ENCODE data around the gene IGFBP4. TPM values are rescaled to one million over a fixed set of nuclear protein-coding genes. Genes with fewer than 3 reads are reported as not detected.

IGFBP4 gene
- total RNA-seq, 1 donor from 2014 or later: 108 TPM

GRCh38 chr17:40472733-40473452, 29.6 kb downstream of the IGFBP4 start:
- no peak for DNase-seq (ENCODE audit: low spot score in 2 of 2, unreplicated experiment in 2 of 2)
- Mint-ChIP-seq H3K4me1 (peaks cover 23% of the 10 kb centered on the region), H3K4me3 (no peak overlapping the region), H3K27ac (no peak overlapping the region), H3K36me3 (no peaks in the 10 kb centered on the region), H3K9me3 (peaks cover 8% of the 10 kb centered on the region), H3K27me3 (ENCODE audit: low read depth) (no peaks in the 10 kb centered on the region)
- TF ChIP-seq CTCF (IDR thresholded peaks at IDR 0.05; ENCODE audit: unreplicated experiment): no peak

- no peak for DNase-seq (ENCODE audit: low spot score in 2 of 2, unreplicated experiment in 2 of 2)
- Mint-ChIP-seq H3K27me3 (ENCODE audit: low read depth) (no peaks in the 10 kb centered on the region), H3K4me1 (peaks cover 23% of the 10 kb centered on the region), H3K4me3 (no peak overlapping the region), H3K36me3 (no peaks in the 10 kb centered on the region), H3K27ac (no peak overlapping the region), H3K9me3 (peaks cover 8% of the 10 kb centered on the region)
- no peak for TF ChIP-seq CTCF (IDR thresholded peaks at IDR 0.05; ENCODE audit: unreplicated experiment)
Measured at GRCh38 chr17:40473573-40474365, 30.5 kb downstream of the IGFBP4 start.

GRCh38 chr17:40474419-40475002, 31.3 kb downstream of the IGFBP4 start:
- DNase-seq (ENCODE audit: low spot score in 2 of 2, unreplicated experiment in 2 of 2): no peak
- Mint-ChIP-seq H3K36me3 (no peaks in the 10 kb centered on the region), H3K9me3 (peaks cover 8% of the 10 kb centered on the region), H3K4me1 (peaks cover 23% of the 10 kb centered on the region), H3K4me3 (no peak overlapping the region), H3K27ac (no peak overlapping the region), H3K27me3 (ENCODE audit: low read depth) (no peaks in the 10 kb centered on the region)
- TF ChIP-seq CTCF (IDR thresholded peaks at IDR 0.05; ENCODE audit: unreplicated experiment): no peak

- no peak for DNase-seq (ENCODE audit: low spot score in 2 of 2, unreplicated experiment in 2 of 2)
- peaks cover 23% of the 10 kb centered on the region for H3K4me1 Mint-ChIP-seq
- H3K27ac Mint-ChIP-seq: peak overlapping the region; percentile 64
- H3K4me3 Mint-ChIP-seq: no peak overlapping the region
- TF ChIP-seq CTCF (IDR thresholded peaks at IDR 0.05; ENCODE audit: unreplicated experiment): no peak
- peaks cover 8% of the 10 kb centered on the region for H3K9me3 Mint-ChIP-seq
- no peaks in the 10 kb centered on the region for H3K27me3 Mint-ChIP-seq (ENCODE audit: low read depth)
- no peaks in the 10 kb centered on the region for H3K36me3 Mint-ChIP-seq
Measured at GRCh38 chr17:40475234-40475908, 32.1 kb downstream of the IGFBP4 start.

- H3K27ac Mint-ChIP-seq: no peak overlapping the region
- TF ChIP-seq CTCF (IDR thresholded peaks at IDR 0.05; ENCODE audit: unreplicated experiment): no peak
- no peaks in the 10 kb centered on the region for H3K36me3 Mint-ChIP-seq
- H3K9me3 Mint-ChIP-seq: peaks cover 3% of the 10 kb centered on the region
- no peak for DNase-seq (ENCODE audit: low spot score in 2 of 2, unreplicated experiment in 2 of 2)
- H3K4me3 Mint-ChIP-seq: no peak overlapping the region
- no peaks in the 10 kb centered on the region for H3K27me3 Mint-ChIP-seq (ENCODE audit: low read depth)
- H3K4me1 Mint-ChIP-seq: peaks cover 16% of the 10 kb centered on the region
Measured at GRCh38 chr17:40477796-40478195, 34.5 kb downstream of the IGFBP4 start.

Measured in mesothelial cell of epicardium (in vitro differentiated cells).